ENCODE results near the gene VPS13D. TPM values are rescaled to one million over a fixed set of nuclear protein-coding genes. Genes with fewer than 3 reads are reported as not detected.

VPS13D gene
- total RNA-seq, 1 experiment from 2014 or later, result 20.2 TPM

- Histone ChIP-seq H3K18ac (ENCODE audit: insufficient read length, low read depth, low read length) (no peak overlapping the region), H4K8ac (replicated peaks; ENCODE audit: insufficient read length, low read depth, low read length) (no peak overlapping the region), H3K9ac (ENCODE audit: extremely low read depth, insufficient read length, low read length) (no peak overlapping the region), H2BK120ac (ENCODE audit: low read depth, low read length, poor library complexity, severe bottlenecking) (no peak overlapping the region), H2AK5ac (ENCODE audit: insufficient read length, low read length) (no peak overlapping the region), H3T11ph (ENCODE audit: low read length) (no peak overlapping the region), H3K23me2 (ENCODE audit: insufficient read length, low read depth, low read length, poor library complexity, severe bottlenecking) (no peaks in the 10 kb centered on the region), H3K4me1 (ENCODE audit: insufficient read depth, low read length) (no peaks in the 10 kb centered on the region; the same call in 1 of the 2 replicates), H3K56ac (ENCODE audit: insufficient read length, low read depth, low read length) (no peak overlapping the region), H3K27me3 (ENCODE audit: insufficient read depth, low read length) (no peaks in the 10 kb centered on the region), H3K79me2 (ENCODE audit: insufficient read depth, low read length) (no peaks in the 10 kb centered on the region), H2BK12ac (ENCODE audit: insufficient read length, low read depth, low read length) (no peak overlapping the region), H3K4ac (ENCODE audit: low read depth, low read length) (no peak overlapping the region), H3K79me1 (ENCODE audit: insufficient read depth, low read depth, low read length, poor library complexity, severe bottlenecking) (no peaks in the 10 kb centered on the region), H2BK20ac (ENCODE audit: low read depth, low read length, poor library complexity, severe bottlenecking) (no peak overlapping the region), H3K14ac (ENCODE audit: insufficient read depth, low read length) (no peak overlapping the region), H3K27ac (ENCODE audit: insufficient read length, low read depth, low read length) (no peak overlapping the region), H2AFZ (ENCODE audit: low read length) (no peak overlapping the region), H3K9me3 (ENCODE audit: control insufficient read depth, low read depth, low read length) (no peaks in the 10 kb centered on the region), H3K4me2 (ENCODE audit: insufficient read depth, insufficient read length, low read length) (no peak overlapping the region), H2BK15ac (ENCODE audit: low read depth, low read length) (no peak overlapping the region), H4K91ac (ENCODE audit: insufficient read length, low read depth, low read length) (no peak overlapping the region), H2BK5ac (ENCODE audit: insufficient read length, low read length) (no peak overlapping the region), H4K5ac (ENCODE audit: insufficient read length, low read depth, low read length) (no peak overlapping the region), H4K20me1 (ENCODE audit: control insufficient read depth, insufficient read depth, insufficient read length) (no peaks in the 10 kb centered on the region), H3K23ac (ENCODE audit: insufficient read length, low read depth, low read length) (no peak overlapping the region)
- H3K9me3 Mint-ChIP-seq, result no peaks in the 10 kb centered on the region
- no CpG with 5 or more reads among the region's 3 CpGs for WGBS (ENCODE audit: extremely low coverage, insufficient read length, low lambda C conversion rate)
- DNase-seq, result no peak
- no peaks in the 10 kb centered on the region for H3K27me3 Mint-ChIP-seq (ENCODE audit: low read depth)
- TF ChIP-seq, protein P1, sequence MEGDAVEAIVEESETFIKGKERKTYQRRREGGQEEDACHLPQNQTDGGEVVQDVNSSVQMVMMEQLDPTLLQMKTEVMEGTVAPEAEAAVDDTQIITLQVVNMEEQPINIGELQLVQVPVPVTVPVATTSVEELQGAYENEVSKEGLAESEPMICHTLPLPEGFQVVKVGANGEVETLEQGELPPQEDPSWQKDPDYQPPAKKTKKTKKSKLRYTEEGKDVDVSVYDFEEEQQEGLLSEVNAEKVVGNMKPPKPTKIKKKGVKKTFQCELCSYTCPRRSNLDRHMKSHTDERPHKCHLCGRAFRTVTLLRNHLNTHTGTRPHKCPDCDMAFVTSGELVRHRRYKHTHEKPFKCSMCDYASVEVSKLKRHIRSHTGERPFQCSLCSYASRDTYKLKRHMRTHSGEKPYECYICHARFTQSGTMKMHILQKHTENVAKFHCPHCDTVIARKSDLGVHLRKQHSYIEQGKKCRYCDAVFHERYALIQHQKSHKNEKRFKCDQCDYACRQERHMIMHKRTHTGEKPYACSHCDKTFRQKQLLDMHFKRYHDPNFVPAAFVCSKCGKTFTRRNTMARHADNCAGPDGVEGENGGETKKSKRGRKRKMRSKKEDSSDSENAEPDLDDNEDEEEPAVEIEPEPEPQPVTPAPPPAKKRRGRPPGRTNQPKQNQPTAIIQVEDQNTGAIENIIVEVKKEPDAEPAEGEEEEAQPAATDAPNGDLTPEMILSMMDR (conservative IDR thresholded peaks at IDR 0.05), result no peak
- no peak overlapping the region for H3K4me3 Mint-ChIP-seq
- peaks cover 5 to 28% (median 15%) of the 10 kb centered on the region in 3 experiments; a peak in 6 of 7 replicates for H3K36me3 Mint-ChIP-seq (ENCODE audit: insufficient read depth in 1 of 3, low read depth in 3 of 3)
- peaks cover 17 to 18% of the 10 kb centered on the region in 2 experiments for H3K4me1 Mint-ChIP-seq
- H3K27ac Mint-ChIP-seq, result no peak overlapping the region
These were observed 129.7 kb downstream of the VPS13D start for GRCh38 chr1:12359359-12360133.

Measured in H9 (cell line).